ENCODE results near the gene ATAD2B. TPM values are rescaled to one million over a fixed set of nuclear protein-coding genes. Genes with fewer than 3 reads are reported as not detected.

The ATAD2B gene
- total and polyA plus RNA-seq, 2 of the 8 experiments (the other 6 are each of a cell fraction or from before 2014, with no cell fraction given): 3.4 to 16.1 TPM

DNA sequence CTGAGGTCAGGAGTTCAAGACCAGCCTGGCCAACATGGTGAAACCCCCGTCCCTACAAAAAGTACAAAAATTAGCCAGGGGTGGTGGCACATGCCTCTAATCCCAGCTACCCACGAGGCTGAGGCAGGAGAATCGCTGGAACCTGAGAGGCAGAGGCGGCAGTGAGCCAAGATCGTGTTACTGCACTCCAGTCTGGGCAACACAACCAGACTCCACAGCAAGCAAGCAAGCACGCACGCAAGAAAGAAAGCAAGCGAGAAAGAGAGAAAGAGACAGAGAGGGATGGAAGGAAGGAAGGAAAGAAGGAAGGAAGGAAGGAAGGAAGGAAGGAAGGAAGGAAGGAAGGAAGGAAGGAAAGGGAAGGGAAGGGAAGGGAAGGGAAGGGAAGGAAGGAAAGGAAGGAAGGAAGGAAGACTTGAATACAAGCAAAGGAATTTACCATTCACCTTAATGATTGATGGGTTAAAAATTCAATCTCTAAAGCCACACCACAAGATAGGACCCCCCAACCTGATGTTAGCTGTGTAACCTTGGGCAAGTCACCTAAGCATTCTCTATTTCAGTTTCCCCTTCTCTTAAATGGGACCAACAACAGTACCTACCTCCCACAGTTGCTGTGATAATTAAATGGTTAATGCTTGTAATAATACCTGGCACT lies 181.7 kb downstream of the ATAD2B start:
- no peak overlapping the region for H3K4me2 ChIP-seq (ENCODE audit: insufficient read depth in 1 of 2, low read depth in 2 of 2, low read length in 2 of 2)
- H3K18ac ChIP-seq (ENCODE audit: extremely low read depth, low read length): no peak overlapping the region
- no peaks in the 10 kb centered on the region for H3K79me2 ChIP-seq (ENCODE audit: control insufficient read depth in 1 of 2, insufficient read depth in 2 of 2, low read length in 2 of 2)
- H3K4me3 ChIP-seq (ENCODE audit: extremely low read depth in 1 of 4, insufficient read depth in 2 of 4, low read depth in 3 of 4, low read length in 4 of 4): no peak overlapping the region
- CTCF ChIA-PET (ENCODE audit: partially characterized antibody): interaction anchor here (0.6 kb wide), 1 partner anchor 79 kb away, joined by 3 read pairs; no protein-coding TSS in a partner anchor
- no peak overlapping the region for H2BK120ac ChIP-seq (replicated peaks; ENCODE audit: low read depth, low read length)
- WGBS, 2 experiments (ENCODE audit: extremely low coverage in 1 of 2, insufficient coverage in 1 of 2, insufficient read length in 1 of 2, insufficient replicate concordance in 2 of 2, low coverage in 1 of 2, low lambda C conversion rate in 2 of 2, missing lambda C conversion rate in 1 of 2): 83% methylated on average over 8 of the region's 8 CpGs; no CpG with 5 or more reads in 1 of the 2 experiments
- no peak overlapping the region for H4K5ac ChIP-seq (ENCODE audit: insufficient read length, low read depth, low read length)
- no peak overlapping the region for H2AFZ ChIP-seq (ENCODE audit: low read length)
- H2BK5ac ChIP-seq (ENCODE audit: low read depth, low read length): no peak overlapping the region
- no peaks in the 10 kb centered on the region for H3K36me3 ChIP-seq (ENCODE audit: control insufficient read depth in 2 of 4, insufficient read depth in 4 of 4, low read length in 3 of 4)
- no peak overlapping the region for H3K4ac ChIP-seq (replicated peaks; ENCODE audit: insufficient read length, low read depth, low read length)
- H3K4me1 ChIP-seq (replicated peaks in 1 of 4; ENCODE audit: control insufficient read depth in 3 of 4, insufficient read depth in 4 of 4, low read length in 3 of 4): no peaks in the 10 kb centered on the region
- FAIRE-seq: no peak
- no peak overlapping the region for H2BK20ac ChIP-seq (ENCODE audit: low read length)
- H3K56ac ChIP-seq (replicated peaks; ENCODE audit: insufficient read length, low read depth, low read length): no peak overlapping the region
- H3K14ac ChIP-seq (ENCODE audit: insufficient read length): no peak overlapping the region
- no peaks in the 10 kb centered on the region; the same call in 1 of the 2 replicates for H3K23me2 ChIP-seq (ENCODE audit: low read depth, low read length)
- H3K9ac ChIP-seq (replicated peaks in 1 of 4; ENCODE audit: extremely low read depth in 1 of 4, low read depth in 3 of 4, low read length in 3 of 4): no peak overlapping the region
- no peaks in the 10 kb centered on the region for H3K79me1 ChIP-seq (ENCODE audit: low read depth, low read length)
- no peaks in the 10 kb centered on the region; a peak in 1 of 7 replicates for H3K27me3 ChIP-seq (replicated peaks in 1 of 4; ENCODE audit: control insufficient read depth in 3 of 4, extremely low read depth in 1 of 4, insufficient read depth in 3 of 4, low read length in 3 of 4)
- no peak overlapping the region for H2BK12ac ChIP-seq (ENCODE audit: low read depth, low read length)
- H4K91ac ChIP-seq (replicated peaks; ENCODE audit: insufficient read length, low read length): no peak overlapping the region
- H4K8ac ChIP-seq (ENCODE audit: extremely low read depth, insufficient read depth, low read length): no peak overlapping the region
- no peak overlapping the region for H3K23ac ChIP-seq (ENCODE audit: insufficient read length)
- no peak overlapping the region for H3K27ac ChIP-seq (ENCODE audit: low read depth, low read length)
- no peak for DNase-seq (ENCODE audit: low read depth in 1 of 2, low spot score in 2 of 2)
- H2BK15ac ChIP-seq (ENCODE audit: low read length): no peak overlapping the region
- H2AK5ac ChIP-seq (ENCODE audit: low read depth, low read length): no peak overlapping the region
- H4K20me1 ChIP-seq (replicated peaks in 1 of 2; ENCODE audit: control insufficient read depth in 1 of 2, insufficient read depth in 2 of 2, low read length in 2 of 2): no peaks in the 10 kb centered on the region
- H3K9me3 ChIP-seq (ENCODE audit: insufficient read depth in 2 of 2, low read depth in 1 of 2, low read length in 1 of 2): no peaks in the 10 kb centered on the region
- POLR2A ChIA-PET (ENCODE audit: partially characterized antibody): no interaction called here
- TF ChIP-seq PHF8 (conservative IDR thresholded peaks at IDR 0.05; ENCODE audit: low read depth, low read length): no peak
- no peak for TF ChIP-seq POLR2A (IDR thresholded peaks at IDR 0.05; ENCODE audit: control extremely low read depth in 1 of 2, low read depth in 2 of 2, low read length in 2 of 2)
- no peak for TF ChIP-seq SIRT6 (IDR thresholded peaks at IDR 0.05; ENCODE audit: low read length)

Measured in H1 (cell line).